Measurements from ENCODE around the gene GIPR. TPM values are rescaled to one million over a fixed set of nuclear protein-coding genes. Genes with fewer than 3 reads are reported as not detected.

Gene GIPR
- total and polyA plus RNA-seq, 2 of the 13 experiments (the other 11 are each of a cell fraction or from before 2014, with no cell fraction given): 0.15 to 1.2 TPM

DNA sequence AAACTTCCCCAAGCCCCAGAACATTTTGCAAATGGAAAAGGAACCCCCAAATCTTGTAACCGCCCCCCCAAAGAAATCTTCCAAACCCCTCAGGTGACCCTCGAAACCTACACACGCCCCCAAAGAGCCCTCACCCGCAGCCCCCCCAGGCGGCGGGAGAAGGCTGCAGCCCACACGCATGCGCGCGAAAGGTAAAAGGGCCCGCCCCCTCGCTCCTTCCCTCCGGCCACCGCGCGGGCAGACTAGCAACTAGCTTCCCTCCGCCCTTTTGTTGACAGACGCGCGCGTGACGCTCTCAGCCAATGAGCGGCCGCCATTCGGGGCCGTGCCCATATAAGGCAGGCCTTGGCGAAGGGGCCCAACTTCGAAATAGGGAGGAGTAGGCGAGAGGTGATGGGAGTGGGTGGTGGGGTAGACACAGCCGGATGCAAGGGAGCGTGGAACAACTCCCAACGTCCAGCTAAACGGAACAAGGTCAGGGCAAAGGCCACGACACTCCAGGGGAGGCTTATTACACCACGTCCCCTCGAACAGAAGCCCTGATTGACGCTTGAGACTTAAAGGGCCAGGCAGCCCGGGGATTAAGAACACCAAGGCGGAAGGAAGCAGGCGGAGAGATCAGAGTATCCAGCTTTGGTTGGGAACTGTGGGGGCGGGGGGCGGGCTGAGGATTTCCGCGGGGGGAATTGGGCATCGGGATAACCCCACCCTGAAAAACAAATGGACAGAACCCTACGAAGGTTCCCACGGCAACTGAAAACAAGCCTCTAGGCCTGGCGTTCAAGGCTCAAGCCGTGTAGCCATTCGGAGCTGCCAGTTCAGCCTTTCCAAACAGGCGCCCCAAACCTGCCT is 49.3 kb downstream of the GIPR start (continued):
- TF ChIP-seq THAP9 (CRISPR knock-in tag; IDR thresholded peaks at IDR 0.05; ENCODE audit: borderline replicate concordance) (peak; percentile 48; the same call in 1 of the 2 replicates), ZNF660 (CRISPR knock-in tag; IDR thresholded peaks at IDR 0.05; ENCODE audit: borderline replicate concordance, low read depth) (no peak), ZNF354B (CRISPR knock-in tag; IDR thresholded peaks at IDR 0.05) (no peak), JDP2 (CRISPR knock-in tag; IDR thresholded peaks at IDR 0.05; ENCODE audit: borderline replicate concordance) (no peak), HNF4G (IDR thresholded peaks at IDR 0.05; ENCODE audit: borderline replicate concordance, low read depth, low read length) (peak; percentile 71; the same call in 1 of the 2 replicates), HNF4G (CRISPR knock-in tag; IDR thresholded peaks at IDR 0.05; ENCODE audit: borderline replicate concordance, low read depth) (no peak), ZNF562 (CRISPR knock-in tag; IDR thresholded peaks at IDR 0.05; ENCODE audit: borderline replicate concordance) (no peak), ZSCAN12 (CRISPR knock-in tag; IDR thresholded peaks at IDR 0.05) (no peak), KDM4B (CRISPR knock-in tag; IDR thresholded peaks at IDR 0.05) (0 out of 2 replicates have a peak, but pooled peaks have one; percentile 53), MIXL1 (CRISPR knock-in tag; IDR thresholded peaks at IDR 0.05) (peak; percentile 86), SP2 (CRISPR knock-in tag; IDR thresholded peaks at IDR 0.05) (peak; percentile 38; the same call in 1 of the 2 replicates), GABPB1 (CRISPR knock-in tag; IDR thresholded peaks at IDR 0.05) (peak; percentile 73), POLR2A (IDR thresholded peaks at IDR 0.05; ENCODE audit: insufficient read depth in 1 of 2, low read depth in 2 of 2, low read length in 2 of 2) (peak; percentile 41 to 60; a peak in 3 of 4 replicates), ZNF652 (CRISPR knock-in tag; IDR thresholded peaks at IDR 0.05; ENCODE audit: borderline replicate concordance, low read depth) (peak; percentile 15; the same call in 1 of the 2 replicates), XRCC5 (optimal IDR thresholded peaks at IDR 0.05; ENCODE audit: low read length) (peak; percentile 82), SRSF1 (optimal IDR thresholded peaks at IDR 0.05; ENCODE audit: low read depth, low read length) (peak; percentile 25), ZNF597 (CRISPR knock-in tag; IDR thresholded peaks at IDR 0.05) (no peak)
- TF ChIP-seq, protein P1, sequence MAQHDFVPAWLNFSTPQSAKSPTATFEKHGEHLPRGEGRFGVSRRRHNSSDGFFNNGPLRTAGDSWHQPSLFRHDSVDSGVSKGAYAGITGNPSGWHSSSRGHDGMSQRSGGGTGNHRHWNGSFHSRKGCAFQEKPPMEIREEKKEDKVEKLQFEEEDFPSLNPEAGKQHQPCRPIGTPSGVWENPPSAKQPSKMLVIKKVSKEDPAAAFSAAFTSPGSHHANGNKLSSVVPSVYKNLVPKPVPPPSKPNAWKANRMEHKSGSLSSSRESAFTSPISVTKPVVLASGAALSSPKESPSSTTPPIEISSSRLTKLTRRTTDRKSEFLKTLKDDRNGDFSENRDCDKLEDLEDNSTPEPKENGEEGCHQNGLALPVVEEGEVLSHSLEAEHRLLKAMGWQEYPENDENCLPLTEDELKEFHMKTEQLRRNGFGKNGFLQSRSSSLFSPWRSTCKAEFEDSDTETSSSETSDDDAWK (CRISPR knock-in tag; IDR thresholded peaks at IDR 0.05): no peak
- TF ChIP-seq, protein P2, sequence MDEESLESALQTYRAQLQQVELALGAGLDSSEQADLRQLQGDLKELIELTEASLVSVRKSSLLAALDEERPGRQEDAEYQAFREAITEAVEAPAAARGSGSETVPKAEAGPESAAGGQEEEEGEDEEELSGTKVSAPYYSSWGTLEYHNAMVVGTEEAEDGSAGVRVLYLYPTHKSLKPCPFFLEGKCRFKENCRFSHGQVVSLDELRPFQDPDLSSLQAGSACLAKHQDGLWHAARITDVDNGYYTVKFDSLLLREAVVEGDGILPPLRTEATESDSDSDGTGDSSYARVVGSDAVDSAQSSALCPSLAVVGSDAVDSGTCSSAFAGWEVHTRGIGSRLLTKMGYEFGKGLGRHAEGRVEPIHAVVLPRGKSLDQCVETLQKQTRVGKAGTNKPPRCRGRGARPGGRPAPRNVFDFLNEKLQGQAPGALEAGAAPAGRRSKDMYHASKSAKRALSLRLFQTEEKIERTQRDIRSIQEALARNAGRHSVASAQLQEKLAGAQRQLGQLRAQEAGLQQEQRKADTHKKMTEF (CRISPR knock-in tag; IDR thresholded peaks at IDR 0.05): peak; percentile 72
- TF ChIP-seq, protein P3, sequence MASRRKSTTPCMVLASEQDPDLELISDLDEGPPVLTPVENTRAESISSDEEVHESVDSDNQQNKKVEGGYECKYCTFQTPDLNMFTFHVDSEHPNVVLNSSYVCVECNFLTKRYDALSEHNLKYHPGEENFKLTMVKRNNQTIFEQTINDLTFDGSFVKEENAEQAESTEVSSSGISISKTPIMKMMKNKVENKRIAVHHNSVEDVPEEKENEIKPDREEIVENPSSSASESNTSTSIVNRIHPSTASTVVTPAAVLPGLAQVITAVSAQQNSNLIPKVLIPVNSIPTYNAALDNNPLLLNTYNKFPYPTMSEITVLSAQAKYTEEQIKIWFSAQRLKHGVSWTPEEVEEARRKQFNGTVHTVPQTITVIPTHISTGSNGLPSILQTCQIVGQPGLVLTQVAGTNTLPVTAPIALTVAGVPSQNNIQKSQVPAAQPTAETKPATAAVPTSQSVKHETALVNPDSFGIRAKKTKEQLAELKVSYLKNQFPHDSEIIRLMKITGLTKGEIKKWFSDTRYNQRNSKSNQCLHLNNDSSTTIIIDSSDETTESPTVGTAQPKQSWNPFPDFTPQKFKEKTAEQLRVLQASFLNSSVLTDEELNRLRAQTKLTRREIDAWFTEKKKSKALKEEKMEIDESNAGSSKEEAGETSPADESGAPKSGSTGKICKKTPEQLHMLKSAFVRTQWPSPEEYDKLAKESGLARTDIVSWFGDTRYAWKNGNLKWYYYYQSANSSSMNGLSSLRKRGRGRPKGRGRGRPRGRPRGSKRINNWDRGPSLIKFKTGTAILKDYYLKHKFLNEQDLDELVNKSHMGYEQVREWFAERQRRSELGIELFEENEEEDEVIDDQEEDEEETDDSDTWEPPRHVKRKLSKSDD (CRISPR knock-in tag; IDR thresholded peaks at IDR 0.05; ENCODE audit: low read depth): peak; percentile 68; the same call in 1 of the 2 replicates
